K562 (cell line): ENCODE results near the gene CFL1. TPM values are rescaled to one million over a fixed set of nuclear protein-coding genes. Genes with fewer than 3 reads are reported as not detected.

Experiments
- CREM ChIP-seq: IDR thresholded peaks from 2 replicates; pipeline ENCODE4 v1.6.1; 2014; ENCODE audit warnings: antibody characterized with exemption, low read depth
- DNMT1 ChIP-seq: fragments of 450-650 bp; IDR thresholded peaks from 2 replicates; pipeline ENCODE4 v1.6.1; 2016; ENCODE audit warnings: antibody characterized with exemption, mild to moderate bottlenecking
- HIVEP1 ChIP-seq: fragments of 250-450 bp; sonication (Bioruptor Pico); IDR thresholded peaks from 2 replicates; pipeline ENCODE4 v1.4.0; 2020; ENCODE audit warnings: mild to moderate bottlenecking
- MBD2 ChIP-seq: sonication (generic); IDR thresholded peaks from 2 replicates; pipeline ENCODE4 v1.6.1; 2016; ENCODE audit warnings: low read depth, borderline replicate concordance
- NCOA2 ChIP-seq, 2 experiments: fragments of 450-650 bp; IDR thresholded peaks; 2 replicates each; pipeline ENCODE4 v1.6.1; 2018; ENCODE audit warnings: mild to moderate bottlenecking in 2 of 2, moderate library complexity in 1 of 2; ENCODE audit not compliant: partially characterized antibody in 2 of 2
- NFE2 ChIP-seq: IDR thresholded peaks from 2 replicates; pipeline ENCODE4 v1.6.1; 2014; ENCODE audit warnings: antibody characterized with exemption, low read depth
- NFIC ChIP-seq: fragments of 450-650 bp; IDR thresholded peaks from 2 replicates; pipeline ENCODE4 v1.6.1; 2017; ENCODE audit warnings: mild to moderate bottlenecking, inconsistent platforms
- POLR2AphosphoS2 ChIP-seq: IDR thresholded peaks from 2 replicates; pipeline ENCODE4 v1.6.1; 2012; ENCODE audit warnings: low read length, improper control_type of control experiment
- PRMT5 ChIP-seq: sonication (generic); formaldehyde crosslinking; IDR thresholded peaks from 2 replicates; pipeline ENCODE4 v1.5.0; 2020; ENCODE audit warnings: missing genetic modification reagents
- RAD21 ChIP-seq, 2 experiments: fragments of 250-450 bp in 1 of 2; fragments of 450-650 bp in 1 of 2; sonication (Bioruptor Pico) in 1 of 2; formaldehyde crosslinking in 1 of 2; IDR thresholded peaks in 1 of 2; conservative IDR thresholded peaks in 1 of 2; 2 replicates each; pipeline versions ENCODE4 v1.4.0 to v1.8.0; 2020 to 2022; ENCODE audit warnings: mild to moderate bottlenecking in 2 of 2, moderate library complexity in 1 of 2
- RBM39 ChIP-seq: fragments of 200-400 bp; formaldehyde crosslinking; optimal IDR thresholded peaks from 2 replicates; pipeline ENCODE3; 2018; ENCODE audit warnings: low read depth, low read length
- SMARCB1 ChIP-seq: IDR thresholded peaks from 2 replicates; pipeline ENCODE4 v1.6.1; 2011; ENCODE audit warnings: improper control_type of control experiment, low read depth; ENCODE audit not compliant: insufficient read length
- SMARCC2 ChIP-seq: fragments of 450-650 bp; IDR thresholded peaks from 2 replicates; pipeline ENCODE4 v1.6.1; 2017; ENCODE audit warnings: antibody characterized with exemption, moderate library complexity, mild to moderate bottlenecking, low read depth
- XRCC4 ChIP-seq: IDR thresholded peaks from one replicate; pipeline ENCODE4 v1.6.1; 2011; ENCODE audit not compliant: insufficient read depth, insufficient read length; ENCODE audit errors: extremely low read depth
- ZNF140 ChIP-seq: fragments of 250-450 bp; sonication (Bioruptor Pico); IDR thresholded peaks from 2 replicates; pipeline ENCODE4 v1.8.0; 2021; ENCODE audit warnings: moderate library complexity, mild to moderate bottlenecking, inconsistent platforms
- ZNF197 ChIP-seq: fragments of 200-800 bp; sonication (Bioruptor generic); IDR thresholded peaks from 2 replicates; pipeline ENCODE4 v1.6.1; 2016; ENCODE audit warnings: low read depth, missing genetic modification characterization, missing compliant biosample characterization
- ZNF282 ChIP-seq: sonication (generic); formaldehyde crosslinking; IDR thresholded peaks from 2 replicates; pipeline ENCODE4 v1.8.1; 2023; ENCODE audit warnings: missing genetic modification reagents
- ZNF436 ChIP-seq: fragments of 250-450, 450-650 bp; sonication (Bioruptor Pico); formaldehyde crosslinking; IDR thresholded peaks from 2 replicates; pipeline ENCODE4 v1.7.0; 2020; ENCODE audit warnings: mild to moderate bottlenecking
- ZNF766 ChIP-seq: fragments of 200-800 bp; sonication (Bioruptor generic); conservative IDR thresholded peaks from 2 replicates; pipeline ENCODE4 v1.6.1; 2016; ENCODE audit warnings: missing genetic modification characterization, missing compliant biosample characterization
- ZNF780A ChIP-seq: fragments of 250-450 bp; sonication (Bioruptor Pico); IDR thresholded peaks from 2 replicates; pipeline ENCODE4 v1.5.0; 2021; ENCODE audit warnings: mild to moderate bottlenecking
- polyA plus RNA-seq, 8 experiments: library from polyadenylated mRNA; depleted of rRNA in 4 of 8; stranded (reverse) in 5 of 8; unstranded in 3 of 8; fragments of >200 nt; fragmentation: Nextera tagmentation in 2 of 8; fragmentation: Illumina TruSeq in 1 of 8; extraction: Ambion mirVana in 2 of 8; extraction: Trizol in 1 of 8; gene quantifications; 2 replicates each; pipeline versions ENCODE4 v1.2.1 to v1.2.3, GENCODE V29; 2011 to 2014; ENCODE audit warnings: inconsistent platforms in 1 of 8, missing spikeins in 1 of 8
- total RNA-seq, 7 experiments: library from RNA; depleted of rRNA in 6 of 7; stranded (reverse); fragments of >200 nt in 6 of 7; fragmentation: Illumina TruSeq in 2 of 7; extraction: Trizol in 2 of 7; gene quantifications; 2 replicates each; pipeline versions ENCODE4 v1.2.1 to v1.2.3, GENCODE V29; 2011 to 2021; ENCODE audit warnings: low replicate concordance in 1 of 7
- TF ChIP-seq, protein P1 (sequence below): fragments of 250-450 bp; sonication (Bioruptor Pico); IDR thresholded peaks from 2 replicates; pipeline ENCODE4 v1.5.0; 2020; ENCODE audit warnings: mild to moderate bottlenecking, borderline replicate concordance
- TF ChIP-seq, protein P2 (sequence below): fragments of 250-450 bp; sonication (Bioruptor Pico); IDR thresholded peaks from 2 replicates; pipeline ENCODE4 v1.5.0; 2021
- TF ChIP-seq, protein P3 (sequence below), 2 experiments: fragments of 450-650 bp in 1 of 2; IDR thresholded peaks; 2 replicates each; pipeline ENCODE4 v1.6.1; 2011 to 2017; ENCODE audit warnings: low read depth in 2 of 2, antibody characterized with exemption in 1 of 2, borderline replicate concordance in 1 of 2, low read length in 1 of 2, mild to moderate bottlenecking in 1 of 2, mixed read lengths in 1 of 2; ENCODE audit not compliant: control insufficient read depth in 1 of 2

Gene CFL1
- total and polyA plus RNA-seq, 9 of the 15 experiments (the other 6 are each of a cell fraction or from before 2014, with no cell fraction given) = 105 to 1,101 (median 859) TPM

DNA sequence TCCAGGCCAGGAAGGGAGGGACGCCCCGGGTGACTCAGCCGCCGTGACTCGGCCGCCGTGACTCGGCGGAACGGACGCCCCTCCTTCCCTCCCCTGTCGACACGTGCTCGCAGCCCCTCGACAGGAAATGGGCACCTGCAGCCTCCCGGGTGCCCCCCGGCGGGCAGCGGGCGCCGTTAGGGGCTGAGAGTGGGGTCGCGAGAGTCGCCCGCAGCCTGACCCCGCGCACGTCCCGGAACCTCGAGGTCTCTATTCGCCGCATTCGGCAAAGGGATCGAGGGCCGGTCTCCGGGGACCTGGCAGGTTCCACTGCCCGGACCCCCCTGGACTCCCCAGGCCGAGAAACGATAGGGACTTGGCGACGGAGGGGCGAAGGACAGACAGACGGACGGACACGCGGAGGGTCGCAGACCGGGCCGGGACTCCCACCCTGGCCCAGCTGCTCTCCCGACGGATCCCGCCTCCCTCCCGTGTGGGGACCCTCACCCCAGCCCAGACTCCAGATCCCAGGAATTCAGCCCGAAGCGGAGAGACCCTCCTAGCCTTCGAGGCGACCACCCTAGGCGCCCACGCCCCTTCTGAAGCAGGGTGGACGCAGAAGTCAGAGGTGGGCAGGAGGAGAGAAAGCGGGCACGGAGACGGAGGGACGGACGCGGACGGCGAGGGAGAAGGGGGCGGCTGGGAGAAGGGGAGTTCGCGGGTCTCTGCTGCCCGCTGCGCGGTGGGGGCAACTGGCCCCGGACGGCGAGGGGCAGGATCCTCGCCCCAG is 41.6 kb upstream of the CFL1 start (continued):
- TF ChIP-seq MBD2 = 0 out of 2 replicates have a peak, but pooled peaks have one; percentile 15
- peak; percentile 99 for TF ChIP-seq NFE2
- peak; percentile 66 for TF ChIP-seq CREM
- TF ChIP-seq, protein P1, sequence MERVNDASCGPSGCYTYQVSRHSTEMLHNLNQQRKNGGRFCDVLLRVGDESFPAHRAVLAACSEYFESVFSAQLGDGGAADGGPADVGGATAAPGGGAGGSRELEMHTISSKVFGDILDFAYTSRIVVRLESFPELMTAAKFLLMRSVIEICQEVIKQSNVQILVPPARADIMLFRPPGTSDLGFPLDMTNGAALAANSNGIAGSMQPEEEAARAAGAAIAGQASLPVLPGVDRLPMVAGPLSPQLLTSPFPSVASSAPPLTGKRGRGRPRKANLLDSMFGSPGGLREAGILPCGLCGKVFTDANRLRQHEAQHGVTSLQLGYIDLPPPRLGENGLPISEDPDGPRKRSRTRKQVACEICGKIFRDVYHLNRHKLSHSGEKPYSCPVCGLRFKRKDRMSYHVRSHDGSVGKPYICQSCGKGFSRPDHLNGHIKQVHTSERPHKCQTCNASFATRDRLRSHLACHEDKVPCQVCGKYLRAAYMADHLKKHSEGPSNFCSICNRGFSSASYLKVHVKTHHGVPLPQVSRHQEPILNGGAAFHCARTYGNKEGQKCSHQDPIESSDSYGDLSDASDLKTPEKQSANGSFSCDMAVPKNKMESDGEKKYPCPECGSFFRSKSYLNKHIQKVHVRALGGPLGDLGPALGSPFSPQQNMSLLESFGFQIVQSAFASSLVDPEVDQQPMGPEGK = no peak
- TF ChIP-seq NCOA2 (IDR thresholded peaks at IDR 0.05; ENCODE audit: partially characterized antibody in 2 of 2) = no peak
- TF ChIP-seq SMARCB1 = no peak
- no peak for TF ChIP-seq ZNF140 (CRISPR knock-in tag)
- TF ChIP-seq RAD21 (CRISPR knock-in tag; conservative IDR thresholded peaks at IDR 0.05 in 1 of 2, IDR thresholded peaks at IDR 0.05 in 1 of 2) = no peak
- TF ChIP-seq XRCC4 = no peak
- TF ChIP-seq DNMT1 = no peak
- TF ChIP-seq HIVEP1 (CRISPR knock-in tag) = no peak
- TF ChIP-seq PRMT5 = no peak
- no peak for TF ChIP-seq ZNF780A (CRISPR knock-in tag)
- no peak; the same call in 1 of the 2 replicates for TF ChIP-seq ZNF282
- TF ChIP-seq ZNF197 (CRISPR knock-in tag) = no peak
- TF ChIP-seq SMARCC2 = peak; percentile 45; the same call in 1 of the 2 replicates
- TF ChIP-seq ZNF766 (CRISPR knock-in tag) = no peak
- TF ChIP-seq, protein P2, sequence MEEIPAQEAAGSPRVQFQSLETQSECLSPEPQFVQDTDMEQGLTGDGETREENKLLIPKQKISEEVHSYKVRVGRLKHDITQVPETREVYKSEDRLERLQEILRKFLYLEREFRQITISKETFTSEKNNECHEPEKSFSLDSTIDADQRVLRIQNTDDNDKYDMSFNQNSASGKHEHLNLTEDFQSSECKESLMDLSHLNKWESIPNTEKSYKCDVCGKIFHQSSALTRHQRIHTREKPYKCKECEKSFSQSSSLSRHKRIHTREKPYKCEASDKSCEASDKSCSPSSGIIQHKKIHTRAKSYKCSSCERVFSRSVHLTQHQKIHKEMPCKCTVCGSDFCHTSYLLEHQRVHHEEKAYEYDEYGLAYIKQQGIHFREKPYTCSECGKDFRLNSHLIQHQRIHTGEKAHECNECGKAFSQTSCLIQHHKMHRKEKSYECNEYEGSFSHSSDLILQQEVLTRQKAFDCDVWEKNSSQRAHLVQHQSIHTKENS = no peak
- no peak for TF ChIP-seq ZNF436 (CRISPR knock-in tag)
- TF ChIP-seq, protein P3, sequence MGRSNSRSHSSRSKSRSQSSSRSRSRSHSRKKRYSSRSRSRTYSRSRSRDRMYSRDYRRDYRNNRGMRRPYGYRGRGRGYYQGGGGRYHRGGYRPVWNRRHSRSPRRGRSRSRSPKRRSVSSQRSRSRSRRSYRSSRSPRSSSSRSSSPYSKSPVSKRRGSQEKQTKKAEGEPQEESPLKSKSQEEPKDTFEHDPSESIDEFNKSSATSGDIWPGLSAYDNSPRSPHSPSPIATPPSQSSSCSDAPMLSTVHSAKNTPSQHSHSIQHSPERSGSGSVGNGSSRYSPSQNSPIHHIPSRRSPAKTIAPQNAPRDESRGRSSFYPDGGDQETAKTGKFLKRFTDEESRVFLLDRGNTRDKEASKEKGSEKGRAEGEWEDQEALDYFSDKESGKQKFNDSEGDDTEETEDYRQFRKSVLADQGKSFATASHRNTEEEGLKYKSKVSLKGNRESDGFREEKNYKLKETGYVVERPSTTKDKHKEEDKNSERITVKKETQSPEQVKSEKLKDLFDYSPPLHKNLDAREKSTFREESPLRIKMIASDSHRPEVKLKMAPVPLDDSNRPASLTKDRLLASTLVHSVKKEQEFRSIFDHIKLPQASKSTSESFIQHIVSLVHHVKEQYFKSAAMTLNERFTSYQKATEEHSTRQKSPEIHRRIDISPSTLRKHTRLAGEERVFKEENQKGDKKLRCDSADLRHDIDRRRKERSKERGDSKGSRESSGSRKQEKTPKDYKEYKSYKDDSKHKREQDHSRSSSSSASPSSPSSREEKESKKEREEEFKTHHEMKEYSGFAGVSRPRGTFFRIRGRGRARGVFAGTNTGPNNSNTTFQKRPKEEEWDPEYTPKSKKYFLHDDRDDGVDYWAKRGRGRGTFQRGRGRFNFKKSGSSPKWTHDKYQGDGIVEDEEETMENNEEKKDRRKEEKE (IDR thresholded peaks at IDR 0.05; ENCODE audit: borderline replicate concordance in 1 of 2, control insufficient read depth in 1 of 2, low read depth in 2 of 2, low read length in 1 of 2) = no peak
- TF ChIP-seq NFIC = peak; percentile 50; the same call in 1 of the 2 replicates
- no peak for TF ChIP-seq POLR2AphosphoS2
- TF ChIP-seq RBM39 = peak; percentile 87
